HG03095 (cell line): ENCODE data around the gene HEPHL1.
"Not testable (repeated sequence)": the region's sequence is repeated elsewhere in the genome, so short reads cannot be mapped to it uniquely, and the experiment has no call there.

Experiments used
- ATAC-seq: cut with Tn5 transposase; IDR thresholded peaks from one replicate; pipeline ENCODE4 v1.9.1; 2021; ENCODE audit warnings: moderate library complexity; ENCODE audit not compliant: unreplicated experiment

HEPHL1 gene, protein sequence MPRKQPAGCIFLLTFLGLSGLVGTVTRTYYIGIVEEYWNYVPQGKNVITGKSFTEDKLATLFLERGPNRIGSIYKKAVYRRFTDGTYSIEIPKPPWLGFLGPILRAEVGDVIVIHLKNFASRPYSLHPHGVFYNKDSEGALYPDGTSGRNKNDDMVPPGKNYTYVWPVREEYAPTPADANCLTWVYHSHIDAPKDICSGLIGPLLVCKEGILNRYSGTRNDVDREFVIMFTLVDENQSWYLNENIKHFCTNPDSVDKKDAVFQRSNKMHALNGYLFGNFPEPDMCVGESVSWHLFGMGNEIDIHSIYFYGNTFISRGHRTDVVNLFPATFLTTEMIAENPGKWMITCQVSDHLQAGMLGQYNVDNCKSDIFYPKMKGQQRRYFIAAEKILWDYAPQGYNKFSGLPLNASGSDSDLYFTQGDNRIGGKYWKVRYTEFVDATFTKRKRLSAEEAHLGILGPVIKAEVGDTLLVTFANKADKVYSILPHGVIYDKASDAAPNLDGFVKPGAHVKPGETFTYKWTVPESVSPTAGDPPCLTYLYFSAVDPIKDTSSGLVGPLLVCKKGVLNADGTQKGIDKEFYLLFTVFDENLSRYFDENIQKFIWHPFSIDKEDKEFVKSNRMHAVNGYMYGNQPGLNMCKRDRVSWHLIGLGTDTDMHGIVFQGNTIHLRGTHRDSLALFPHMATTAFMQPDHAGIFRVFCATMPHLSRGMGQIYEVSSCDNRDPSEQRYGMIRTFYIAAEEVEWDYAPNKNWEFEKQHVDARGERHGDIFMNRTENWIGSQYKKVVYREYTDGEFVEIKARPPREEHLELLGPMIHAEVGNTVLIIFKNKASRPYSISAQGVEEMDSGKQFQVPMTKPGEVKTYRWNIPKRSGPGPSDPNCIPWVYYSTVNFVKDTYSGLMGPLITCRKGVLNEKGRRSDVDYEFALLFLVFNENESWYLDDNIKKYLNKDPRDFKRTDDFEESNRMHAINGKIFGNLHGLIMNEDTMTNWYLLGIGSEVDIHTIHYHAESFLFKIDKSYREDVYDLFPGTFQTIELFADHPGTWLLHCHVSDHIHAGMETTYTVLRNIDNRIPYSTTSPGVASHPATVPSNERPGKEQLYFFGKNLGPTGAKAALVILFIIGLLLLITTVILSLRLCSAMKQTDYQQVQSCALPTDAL

DNA sequence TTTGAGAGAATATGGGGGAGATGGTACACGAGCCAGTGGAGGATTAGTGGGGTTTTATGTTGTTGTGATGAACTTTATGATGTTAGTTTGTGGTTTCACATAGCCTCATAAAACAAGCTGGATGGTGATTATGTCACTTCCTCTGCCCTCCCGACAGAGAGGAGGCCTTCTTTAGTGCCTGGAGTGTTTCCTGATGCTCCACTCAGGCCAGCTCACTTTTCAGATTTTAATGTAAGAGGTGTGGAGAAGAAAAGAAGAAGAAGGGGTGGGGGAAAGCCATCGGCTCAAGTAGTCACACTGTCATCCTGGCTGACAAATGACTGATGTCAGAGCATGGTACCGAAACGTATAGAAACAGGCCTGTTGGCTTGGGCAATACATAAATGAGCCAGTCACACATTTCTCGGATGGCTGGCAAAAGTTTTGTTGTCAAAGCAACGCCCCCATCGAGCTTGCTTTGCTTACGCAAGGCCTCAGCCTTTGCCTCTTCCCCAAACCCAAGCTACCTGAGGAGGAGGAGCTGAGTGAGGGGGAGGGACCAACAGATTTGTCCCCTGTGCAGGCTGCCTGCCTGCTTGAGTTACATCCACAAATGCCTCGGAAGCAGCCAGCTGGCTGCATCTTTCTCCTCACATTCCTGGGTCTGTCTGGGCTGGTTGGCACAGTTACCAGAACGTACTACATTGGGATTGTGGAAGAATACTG lies at the start of gene HEPHL1:
HEPHL1 (plus strand) TSS at position 578 of the 705 bp plus-strand sequence; CDS start at position 593, 15 bp downstream.
- no peak for ATAC-seq

DNA sequence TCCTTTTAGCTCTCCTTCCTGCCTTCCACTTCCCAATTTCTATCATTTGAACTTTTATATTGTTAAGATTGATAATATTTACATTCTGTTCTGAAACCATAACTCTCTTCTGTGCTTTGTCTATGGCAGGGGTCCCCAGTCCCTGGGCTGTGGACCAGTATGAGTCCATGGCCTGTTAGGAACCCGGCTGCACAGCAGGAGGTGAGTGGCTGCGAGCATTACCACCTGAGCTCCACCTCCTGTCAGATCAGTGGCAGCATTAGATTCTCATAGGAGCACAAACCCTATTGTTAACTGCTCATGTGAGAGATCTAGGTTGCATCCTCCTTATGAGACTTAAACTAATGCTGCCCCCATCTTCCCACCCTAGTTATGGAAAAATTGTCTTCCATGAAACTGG lies 48.4 kb upstream of the HEPHL1 start:
- no peak for ATAC-seq

DNA sequence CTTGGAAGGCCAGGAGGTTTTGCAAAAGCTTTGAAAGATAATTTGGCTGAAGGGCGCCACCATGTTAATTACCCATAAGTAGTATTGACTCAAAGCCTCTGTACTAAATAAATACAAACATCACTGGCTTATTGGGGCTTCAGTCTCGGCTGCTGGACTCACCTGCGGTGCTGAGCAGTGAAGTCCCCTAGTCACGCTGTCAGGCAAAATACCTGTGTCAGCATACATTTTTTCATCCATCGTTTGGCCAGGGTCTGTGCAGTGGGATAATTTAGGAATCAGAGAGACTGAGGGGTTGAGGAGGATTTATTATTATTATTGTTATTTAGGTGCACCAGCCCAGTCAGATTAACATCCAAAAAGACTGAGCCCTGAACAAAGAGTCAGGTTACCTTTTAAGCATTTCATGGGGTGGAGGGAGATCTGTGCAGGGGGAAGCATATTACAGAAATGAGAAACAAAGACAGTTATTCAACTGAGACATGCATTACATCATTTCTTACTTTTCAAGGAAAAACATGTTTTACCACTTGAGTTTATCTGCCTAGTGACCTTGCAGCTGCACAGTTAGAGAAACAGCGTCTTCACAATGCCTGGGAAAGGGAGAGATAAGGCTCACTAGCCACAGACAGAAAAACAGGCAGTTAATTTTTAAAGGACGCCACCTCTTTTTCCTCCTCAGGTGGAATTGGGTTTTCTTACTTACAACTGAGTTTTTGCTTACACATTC lies 47.7 kb upstream of the HEPHL1 start:
- not testable (repeated sequence) for ATAC-seq

DNA sequence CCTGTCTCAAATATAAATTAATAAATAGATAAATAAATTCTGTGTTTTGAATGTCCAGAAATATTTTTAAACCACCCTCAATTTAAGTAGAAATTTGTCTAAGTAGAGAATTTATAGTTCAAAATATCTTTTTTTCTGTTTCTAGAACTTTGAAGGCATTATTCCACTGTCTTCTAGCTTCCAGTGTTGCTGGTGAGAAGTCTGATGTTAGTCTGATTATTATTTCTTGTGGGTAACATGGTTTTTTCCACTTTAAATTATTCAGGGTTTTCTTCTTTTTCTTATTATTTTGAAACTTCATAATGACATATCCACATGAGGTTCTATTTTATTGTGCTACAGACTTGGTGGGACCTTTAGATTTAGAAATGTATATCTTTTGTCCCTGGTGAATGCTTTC lies 46.4 kb upstream of the HEPHL1 start:
- no peak for ATAC-seq

DNA sequence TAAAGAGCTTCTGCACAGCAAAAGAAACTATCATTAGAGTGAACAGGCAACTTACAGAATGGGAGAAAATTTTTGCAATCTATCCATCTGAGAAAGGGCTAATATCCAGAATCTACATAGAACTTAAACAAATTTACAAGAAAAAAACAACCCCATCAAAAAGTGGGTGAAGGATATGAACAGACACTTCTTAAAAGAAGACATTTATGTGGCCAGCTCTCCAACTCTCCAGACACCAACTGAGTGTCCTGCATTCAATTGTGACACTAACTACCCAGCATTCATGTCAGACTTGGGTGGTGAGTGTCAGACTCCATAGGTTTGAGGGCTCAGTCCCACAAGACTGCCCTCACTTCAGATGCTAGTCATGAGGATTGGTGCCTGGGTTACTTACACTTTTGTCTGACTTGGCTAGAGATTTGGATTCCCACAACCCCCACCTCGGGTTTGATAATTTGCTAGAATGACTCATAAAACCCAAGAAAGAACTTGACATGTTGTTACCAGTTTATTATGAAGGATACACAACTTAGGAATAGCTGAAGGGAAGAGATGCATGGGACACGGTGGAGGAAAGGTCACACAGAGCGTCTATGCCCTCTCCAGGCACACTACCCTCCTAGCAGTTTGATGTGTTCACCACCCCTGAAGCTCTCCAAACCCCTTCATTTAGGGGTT lies 44.4 kb upstream of the HEPHL1 start:
- not testable (repeated sequence) for ATAC-seq

DNA sequence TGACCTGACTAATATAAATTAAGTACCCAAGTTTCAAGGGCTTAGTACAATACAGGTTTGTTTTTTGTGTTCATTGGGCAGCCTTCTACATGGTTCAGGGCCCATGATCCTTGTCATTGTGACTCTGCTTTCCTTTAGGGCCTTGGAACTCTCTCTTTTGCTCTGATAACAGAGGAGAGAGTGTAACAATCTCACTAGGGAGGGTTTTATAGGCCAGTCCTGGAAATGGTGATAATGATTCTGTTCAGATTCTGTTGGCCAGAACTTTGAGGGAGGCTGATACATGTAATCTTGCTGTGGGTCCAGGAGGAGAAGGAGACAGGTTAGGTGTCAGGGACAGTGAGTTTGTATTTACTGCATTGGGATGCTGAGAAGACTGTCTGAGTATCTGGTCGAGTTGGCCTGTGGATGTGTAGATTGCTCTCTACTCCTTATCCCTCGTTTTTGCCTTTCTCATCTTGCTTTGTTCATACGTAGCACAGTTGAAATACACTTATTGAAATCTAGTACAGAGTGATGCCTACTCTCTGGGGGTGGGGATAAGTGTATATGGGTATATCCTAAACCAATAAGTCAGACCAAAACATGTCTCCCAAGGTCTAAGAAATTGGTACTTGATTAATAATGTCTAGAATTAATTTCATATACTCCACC lies 37.5 kb upstream of the HEPHL1 start:
- ATAC-seq = no peak

DNA sequence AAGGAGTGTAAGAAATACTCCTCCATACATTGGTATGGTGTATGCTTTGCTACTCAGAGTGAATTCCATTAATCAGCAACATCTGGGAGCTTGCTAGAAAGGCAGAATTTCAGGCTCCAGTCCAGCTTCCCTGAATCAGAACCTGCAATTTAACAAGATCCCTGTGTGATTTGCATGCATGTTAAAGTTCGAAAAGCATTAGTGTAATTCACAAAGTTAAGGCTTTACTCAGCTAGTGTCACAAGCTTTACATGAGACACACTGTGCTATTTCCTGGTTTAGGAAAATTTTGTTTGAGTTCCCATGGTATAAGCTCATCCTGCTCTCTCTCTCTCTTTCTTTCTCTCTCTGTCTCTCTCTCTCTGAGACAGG lies 37.0 kb upstream of the HEPHL1 start:
- ATAC-seq = no peak

DNA sequence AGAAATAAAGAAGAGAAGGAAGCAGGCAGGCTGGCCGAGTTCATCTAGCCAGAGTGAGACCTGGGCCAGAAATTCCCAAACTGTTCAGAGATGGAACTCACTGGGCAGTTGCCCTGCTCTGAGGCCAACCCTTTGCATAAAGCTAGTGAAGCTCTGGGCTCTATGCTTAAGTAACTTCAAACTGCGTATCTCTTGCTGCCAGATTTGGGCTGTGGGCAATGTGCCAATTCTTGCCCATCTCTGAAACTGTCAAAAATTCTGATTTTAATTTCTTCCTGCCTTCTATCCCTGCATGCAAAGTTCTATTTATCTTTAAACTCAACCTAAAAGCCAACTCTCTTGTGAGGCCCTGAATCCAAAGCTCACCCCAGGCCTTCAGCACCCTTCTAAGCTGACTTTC lies 36.2 kb upstream of the HEPHL1 start:
- no peak for ATAC-seq

DNA sequence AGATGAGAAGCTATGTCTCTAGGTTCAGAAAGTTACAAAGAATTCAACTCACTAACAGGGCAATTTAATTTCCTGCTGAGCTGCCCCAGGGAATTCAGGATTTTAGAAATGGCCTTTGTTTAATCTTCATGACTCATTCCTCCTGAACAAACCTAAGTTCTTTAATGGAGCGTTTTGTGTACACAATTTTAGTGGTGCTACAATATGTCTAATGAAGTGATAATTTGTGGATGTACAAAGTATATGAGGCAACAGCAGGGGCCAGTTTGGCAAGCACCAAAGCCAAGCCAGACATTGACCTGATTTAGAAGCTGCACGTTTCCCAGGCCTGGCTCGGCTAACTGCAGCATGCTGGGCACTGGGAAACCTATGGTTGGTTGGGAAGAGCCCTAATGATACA lies 34.4 kb upstream of the HEPHL1 start:
- ATAC-seq = no peak

DNA sequence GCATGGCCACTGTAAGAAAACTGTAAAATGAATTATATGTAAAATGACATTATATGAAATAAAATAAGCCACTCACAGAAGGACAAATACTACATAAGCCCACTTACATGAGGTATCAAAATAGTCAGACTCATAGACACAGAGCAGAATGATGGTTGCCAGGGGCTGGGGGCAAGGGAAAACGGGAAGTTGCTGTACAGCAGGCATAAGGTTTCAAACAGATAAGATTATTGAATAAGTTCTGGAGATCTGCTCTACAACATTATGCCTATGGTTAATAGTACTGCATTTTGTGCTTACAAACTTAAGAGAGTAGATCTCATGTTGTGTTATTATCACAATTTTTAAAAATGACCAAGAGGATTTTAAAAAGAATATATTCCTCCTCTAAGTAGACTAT lies 32.7 kb upstream of the HEPHL1 start:
- no peak for ATAC-seq

DNA sequence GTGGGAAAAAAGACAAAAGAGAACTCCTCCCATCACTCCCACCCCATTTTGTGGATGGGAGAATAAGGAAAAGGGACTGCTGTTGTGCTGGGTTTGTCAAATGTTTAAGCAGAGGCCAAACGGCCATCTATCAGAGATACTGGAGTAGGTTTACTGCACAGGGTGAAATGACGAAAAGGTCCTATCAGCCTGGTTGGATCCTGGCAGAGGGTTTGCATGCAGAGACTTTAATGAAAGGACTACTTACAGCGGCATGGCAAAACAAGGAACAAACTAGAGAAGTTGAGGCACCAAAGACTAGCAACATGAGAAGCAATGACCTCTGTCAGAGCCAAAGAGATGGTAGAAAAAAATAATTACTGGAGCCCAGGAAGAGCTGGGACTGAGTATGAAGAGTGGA lies 32.2 kb upstream of the HEPHL1 start:
- no peak for ATAC-seq

DNA sequence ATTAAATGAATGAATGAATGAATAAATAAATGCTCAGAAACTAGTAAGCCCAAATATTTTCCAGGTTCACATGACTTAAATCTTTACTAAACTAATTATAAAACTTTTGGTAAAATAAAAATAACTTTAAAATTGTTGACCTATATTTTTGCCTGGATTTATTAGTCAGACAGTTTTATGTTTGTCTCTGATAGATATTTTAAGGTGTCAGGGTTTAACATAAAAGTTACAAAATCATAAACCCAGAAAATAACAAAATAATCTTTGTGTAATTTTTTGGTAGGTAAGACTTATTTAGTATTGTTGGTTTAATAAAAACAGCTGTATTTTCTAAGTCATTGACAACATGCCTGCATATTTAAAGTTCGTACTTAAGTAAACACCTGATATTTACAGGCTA lies 27.4 kb upstream of the HEPHL1 start:
- ATAC-seq = no peak

DNA sequence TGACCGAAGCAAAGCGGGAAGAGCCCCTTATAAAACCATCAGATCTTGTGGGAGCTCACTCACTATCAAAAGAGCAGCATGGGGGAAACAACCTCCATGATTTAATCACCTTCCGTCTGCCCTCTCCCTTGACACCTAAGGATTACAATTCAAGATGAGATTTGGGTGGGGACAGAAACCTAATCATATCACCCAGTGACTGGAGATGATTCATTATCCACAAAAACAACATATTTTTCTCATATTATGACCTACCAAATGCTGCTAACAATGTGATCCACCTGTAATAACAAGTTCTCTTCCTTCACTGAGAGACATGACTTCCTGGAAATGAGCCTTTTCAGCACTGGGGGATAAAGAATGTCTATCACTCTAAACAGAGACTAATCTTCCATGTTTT lies 23.4 kb upstream of the HEPHL1 start:
- no peak for ATAC-seq

DNA sequence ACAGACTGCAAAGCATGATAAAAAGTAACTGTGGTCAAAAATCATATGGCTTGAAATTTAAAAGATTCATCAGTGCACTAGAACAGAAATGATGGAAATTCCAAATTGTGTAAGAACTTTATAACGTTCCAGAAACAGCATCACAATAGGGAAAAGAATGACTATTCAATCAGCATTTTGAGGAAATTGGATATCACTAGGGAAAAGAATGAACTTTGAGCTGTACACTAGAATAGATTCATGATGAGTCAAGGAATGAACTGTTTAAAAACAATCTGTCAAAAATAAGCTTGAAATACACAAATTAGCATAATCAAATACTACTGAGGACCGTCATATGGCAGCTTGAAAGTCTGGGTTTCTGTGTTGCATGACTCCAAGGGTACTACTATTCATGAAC lies 20.5 kb upstream of the HEPHL1 start:
- no peak for ATAC-seq

DNA sequence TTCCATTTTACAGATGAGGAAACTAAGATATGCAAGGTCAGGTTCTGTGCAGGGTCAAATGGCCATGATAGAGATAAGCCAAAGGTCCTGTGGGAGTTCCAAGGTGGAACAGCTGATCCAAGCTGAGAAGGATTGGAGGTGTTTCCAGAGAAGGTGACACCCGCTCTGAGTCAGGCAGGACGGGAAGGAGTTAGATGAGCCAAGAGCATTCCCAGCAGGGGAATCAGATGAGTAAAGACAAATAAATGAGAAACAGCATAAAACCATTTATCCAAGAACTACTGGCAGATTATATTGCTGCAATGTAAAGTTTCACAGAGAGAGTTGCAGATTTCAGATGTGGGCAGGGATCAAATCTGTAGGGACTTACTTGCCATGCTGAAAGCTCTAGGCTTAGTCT lies 18.9 kb upstream of the HEPHL1 start:
- ATAC-seq = no peak

DNA sequence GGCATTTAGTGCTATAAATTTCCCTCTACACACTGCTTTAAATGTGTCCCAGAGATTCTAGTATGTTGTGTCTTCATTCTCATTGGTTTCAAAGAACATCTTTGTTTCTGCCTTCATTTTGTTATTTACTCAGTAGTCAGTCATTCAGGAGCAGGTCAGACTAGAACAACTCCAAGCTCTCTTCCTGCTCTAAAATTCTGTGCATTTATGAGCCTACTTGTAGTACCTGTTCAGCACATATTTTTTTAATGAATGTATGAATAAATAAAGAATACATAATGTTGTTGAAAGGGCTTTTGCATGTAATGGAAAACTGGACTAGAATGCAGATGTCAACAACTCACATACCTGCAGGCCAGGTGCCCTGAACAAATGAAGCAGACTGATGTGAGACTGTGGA lies 13.7 kb upstream of the HEPHL1 start:
- ATAC-seq = no peak

DNA sequence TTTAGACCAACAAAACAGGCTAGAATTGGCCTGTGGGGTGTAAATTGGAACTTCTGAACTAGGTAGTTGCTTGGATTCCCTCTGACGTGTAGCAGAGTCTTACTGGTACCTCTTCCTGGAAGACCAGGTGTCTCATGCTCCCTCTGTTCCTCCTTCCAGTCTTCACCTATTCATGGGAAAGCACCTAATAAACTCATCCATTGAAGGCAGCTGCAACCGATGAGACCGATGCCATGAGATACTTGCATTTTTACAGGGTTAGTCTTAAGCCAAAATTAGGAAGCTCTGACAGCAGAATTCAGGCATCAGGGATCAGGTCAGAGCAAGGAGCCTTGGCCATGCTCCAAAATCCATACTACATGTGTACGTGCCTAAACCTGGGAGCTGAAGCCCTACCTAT lies 13.2 kb upstream of the HEPHL1 start:
- no peak for ATAC-seq

DNA sequence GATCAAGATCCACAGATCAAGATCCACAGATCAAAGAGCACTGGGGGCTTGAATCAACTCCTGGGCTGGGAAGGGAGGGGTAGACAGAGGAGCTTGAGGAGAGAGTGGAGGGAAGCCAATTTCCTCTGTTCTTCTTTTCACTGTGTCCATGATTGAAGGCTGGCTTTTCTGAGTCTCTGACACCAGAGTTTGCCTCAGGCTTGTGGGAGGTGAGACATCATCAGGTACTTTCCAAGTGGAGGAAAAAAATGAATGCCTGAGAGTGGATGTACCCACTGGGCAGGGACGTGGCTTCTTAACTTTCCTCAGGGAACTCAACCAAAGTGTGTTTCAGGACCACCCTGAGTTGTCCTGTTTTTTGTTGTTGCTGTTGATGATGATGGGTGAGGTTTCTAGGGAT lies 11.0 kb upstream of the HEPHL1 start:
- no peak for ATAC-seq

DNA sequence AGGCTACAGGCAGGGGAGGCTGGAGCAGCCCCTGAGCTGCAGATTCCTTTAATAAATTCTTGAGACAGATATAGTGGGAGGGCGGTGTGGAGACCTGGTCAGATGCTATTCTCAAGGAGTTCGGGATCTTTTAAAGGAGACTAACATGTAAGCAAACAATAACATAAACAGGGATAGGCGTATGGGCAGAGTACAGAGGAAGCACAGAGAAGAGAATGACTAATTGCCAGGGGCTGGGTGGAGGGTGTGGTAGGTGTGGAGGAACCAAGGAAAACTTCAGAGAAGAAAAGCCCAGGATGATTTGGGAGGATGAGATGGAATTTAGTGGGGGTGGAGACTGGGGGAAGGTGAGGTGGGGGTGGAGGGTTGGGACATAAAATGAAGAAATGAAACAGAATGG lies 9.7 kb upstream of the HEPHL1 start:
- ATAC-seq = no peak
